ENCODE data around the gene KIAA1671. TPM values are rescaled to one million over a fixed set of nuclear protein-coding genes. Genes with fewer than 3 reads are reported as not detected.
A peak's percentile ranks its signal among the peaks of the same experiment; 100 is the strongest.

KIAA1671 gene
- total RNA-seq, 1 donor from 2014 or later: 28.5 TPM

DNA sequence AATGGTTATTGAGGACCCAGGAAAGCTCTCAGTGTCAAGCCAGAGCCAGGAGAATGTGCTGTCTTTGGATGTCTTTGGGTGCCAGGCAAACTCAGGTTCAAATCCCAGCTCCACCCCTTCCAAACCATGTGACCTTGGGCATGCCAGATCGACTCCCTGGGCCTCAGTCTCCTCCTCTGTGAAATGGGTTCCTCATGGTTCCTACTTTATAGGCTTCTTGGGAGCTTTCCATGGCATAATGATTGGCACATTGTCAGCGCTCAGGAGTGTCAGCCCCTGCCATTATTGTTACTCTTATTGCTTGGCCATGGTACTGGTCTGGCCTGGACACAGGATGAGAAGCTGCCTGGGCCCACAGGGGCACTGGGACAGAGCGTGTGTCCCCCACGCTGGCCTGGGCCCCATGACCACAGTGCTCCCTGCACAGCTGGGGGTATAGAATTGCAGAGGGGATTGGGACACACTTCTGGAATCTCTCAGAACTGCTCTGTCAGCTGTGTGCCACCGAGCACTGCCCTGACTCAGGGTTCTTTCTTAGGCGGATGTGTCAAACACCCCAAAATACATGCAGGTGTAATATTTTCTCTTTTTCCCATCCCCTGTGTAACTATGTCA, 209.5 kb downstream of the KIAA1671 start:
- Mint-ChIP-seq H3K4me1 (ENCODE audit: low read depth) (peaks cover 23% of the 10 kb centered on the region), H3K36me3 (ENCODE audit: low read depth) (peaks cover 1% of the 10 kb centered on the region), H3K27me3 (ENCODE audit: low read depth) (no peaks in the 10 kb centered on the region), H3K27ac (ENCODE audit: unreplicated experiment) (no peak overlapping the region), H3K9me3 (ENCODE audit: low read depth) (no peaks in the 10 kb centered on the region), H3K4me3 (ENCODE audit: unreplicated experiment) (no peak overlapping the region)
- TF ChIP-seq CTCF (IDR thresholded peaks at IDR 0.05): no peak
- DNase-seq (ENCODE audit: low spot score): peak; percentile 53

- no peak for DNase-seq (ENCODE audit: low spot score)
- Mint-ChIP-seq H3K4me3 (ENCODE audit: unreplicated experiment) (no peak overlapping the region), H3K4me1 (ENCODE audit: low read depth) (peaks cover 21% of the 10 kb centered on the region), H3K36me3 (ENCODE audit: low read depth) (peaks cover under 1% of the 10 kb centered on the region), H3K9me3 (ENCODE audit: low read depth) (no peaks in the 10 kb centered on the region), H3K27ac (ENCODE audit: unreplicated experiment) (no peak overlapping the region), H3K27me3 (ENCODE audit: low read depth) (no peaks in the 10 kb centered on the region)
- no peak for TF ChIP-seq CTCF (IDR thresholded peaks at IDR 0.05)
These were observed 210.0 kb downstream of the KIAA1671 start for GRCh38 chr22:25162561-25162960.

DNA sequence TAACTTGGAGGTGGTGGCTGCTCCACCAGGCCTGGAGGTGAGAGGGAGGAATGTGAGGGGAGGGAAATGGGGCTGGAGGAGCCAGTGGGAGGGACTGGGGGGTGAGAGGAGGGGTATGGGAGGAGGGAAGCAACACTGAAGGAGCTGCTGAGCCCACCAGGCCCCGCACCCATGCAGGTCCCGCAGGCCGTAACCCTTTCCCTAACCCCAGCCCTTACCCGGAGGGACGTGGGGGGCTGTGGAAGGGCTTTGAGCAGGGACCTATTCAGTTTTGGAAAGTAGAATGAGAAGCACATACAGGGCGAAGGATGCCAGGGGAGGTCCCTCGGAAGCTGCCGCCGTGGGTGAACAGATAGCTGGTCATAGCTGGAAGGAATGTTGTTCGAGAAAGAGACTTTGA, 213.3 kb downstream of the KIAA1671 start:
- Mint-ChIP-seq H3K9me3 (ENCODE audit: low read depth) (no peaks in the 10 kb centered on the region), H3K4me3 (ENCODE audit: unreplicated experiment) (no peak overlapping the region), H3K27me3 (ENCODE audit: low read depth) (no peaks in the 10 kb centered on the region), H3K4me1 (ENCODE audit: low read depth) (peaks cover 13% of the 10 kb centered on the region), H3K36me3 (ENCODE audit: low read depth) (peaks cover 3% of the 10 kb centered on the region), H3K27ac (ENCODE audit: unreplicated experiment) (no peak overlapping the region)
- peak; percentile 56 for DNase-seq (ENCODE audit: low spot score)
- no peak for TF ChIP-seq CTCF (IDR thresholded peaks at IDR 0.05)

- peaks cover 3% of the 10 kb centered on the region for H3K36me3 Mint-ChIP-seq (ENCODE audit: low read depth)
- peaks cover 13% of the 10 kb centered on the region for H3K4me1 Mint-ChIP-seq (ENCODE audit: low read depth)
- H3K9me3 Mint-ChIP-seq (ENCODE audit: low read depth): no peaks in the 10 kb centered on the region
- no peaks in the 10 kb centered on the region for H3K27me3 Mint-ChIP-seq (ENCODE audit: low read depth)
- no peak for TF ChIP-seq CTCF (IDR thresholded peaks at IDR 0.05)
- H3K4me3 Mint-ChIP-seq (ENCODE audit: unreplicated experiment): no peak overlapping the region
- peak; percentile 68 for DNase-seq (ENCODE audit: low spot score)
- H3K27ac Mint-ChIP-seq (ENCODE audit: unreplicated experiment): no peak overlapping the region
These were observed 213.9 kb downstream of the KIAA1671 start for GRCh38 chr22:25166266-25167040.

- peak; percentile 34 for DNase-seq (ENCODE audit: low spot score)
- Mint-ChIP-seq H3K4me3 (ENCODE audit: unreplicated experiment) (no peak overlapping the region), H3K4me1 (ENCODE audit: low read depth) (peaks cover 13% of the 10 kb centered on the region), H3K27ac (ENCODE audit: unreplicated experiment) (no peak overlapping the region), H3K9me3 (ENCODE audit: low read depth) (no peaks in the 10 kb centered on the region), H3K36me3 (ENCODE audit: low read depth) (peaks cover 3% of the 10 kb centered on the region), H3K27me3 (ENCODE audit: low read depth) (no peaks in the 10 kb centered on the region)
- TF ChIP-seq CTCF (IDR thresholded peaks at IDR 0.05): no peak
These were observed 214.6 kb downstream of the KIAA1671 start for GRCh38 chr22:25167082-25167481.
